ENCODE data around the gene NRCAM.

The NRCAM gene

DNA sequence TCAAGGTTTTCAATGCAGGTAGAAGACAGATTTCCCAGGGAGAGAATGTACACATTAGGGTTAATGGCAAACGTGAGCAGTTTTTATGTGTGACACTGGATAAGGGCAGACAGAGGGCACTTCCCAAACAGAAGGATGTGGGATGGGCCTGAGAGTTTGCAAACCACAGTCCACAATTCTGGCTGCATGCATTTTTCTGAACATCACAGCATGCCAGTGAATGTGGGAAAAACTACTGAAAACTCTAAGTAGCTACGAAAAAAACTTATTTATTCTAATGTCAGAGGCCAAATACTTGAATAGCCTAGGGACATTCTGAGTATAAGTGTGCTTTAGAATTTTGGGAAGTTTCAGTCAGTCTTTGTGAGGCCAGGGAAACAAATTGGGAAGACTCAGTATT lies 145.9 kb downstream of the NRCAM start:
- DNase-seq (ENCODE audit: low read depth in 2 of 2) = no peak

DNA sequence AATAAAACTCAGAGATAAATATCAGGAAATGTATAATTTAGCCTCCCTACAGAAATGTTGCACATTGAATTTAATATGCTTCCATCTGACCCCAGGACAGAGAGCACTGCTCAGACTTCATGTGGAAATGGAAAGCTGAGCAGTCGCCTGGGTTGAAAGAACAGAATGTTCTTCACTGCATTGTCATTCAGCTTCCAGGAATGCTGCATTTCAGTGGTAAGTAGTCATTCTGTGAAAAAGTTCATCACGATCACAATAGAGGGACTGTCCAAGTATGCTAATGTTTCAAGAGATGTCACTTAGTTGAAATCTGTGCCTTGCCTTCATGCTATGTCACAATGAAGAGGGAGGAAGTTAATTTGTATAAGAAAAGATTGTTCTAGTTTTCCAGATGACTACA lies 147.3 kb downstream of the NRCAM start:
- no peak for DNase-seq (ENCODE audit: low read depth in 2 of 2)

DNA sequence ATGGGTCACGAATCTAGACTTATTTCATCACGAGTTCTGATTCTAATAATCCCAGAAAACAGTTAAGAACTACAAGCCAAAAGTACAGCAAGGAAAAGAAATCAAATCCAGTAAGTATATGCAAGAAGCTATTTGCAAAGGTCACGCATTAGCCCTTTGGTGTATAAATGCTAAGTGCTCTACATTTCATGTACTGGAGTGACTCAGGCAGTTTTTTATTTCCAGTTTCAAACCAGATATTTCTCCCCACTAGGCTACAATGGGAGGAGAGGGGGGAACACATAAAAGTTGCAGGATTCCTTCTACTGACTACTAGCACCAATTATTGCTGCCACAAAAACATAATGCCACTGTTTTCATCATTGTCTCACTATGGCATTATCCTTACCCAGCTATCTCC lies 148.0 kb downstream of the NRCAM start:
- no peak for DNase-seq (ENCODE audit: low read depth in 2 of 2)

DNA sequence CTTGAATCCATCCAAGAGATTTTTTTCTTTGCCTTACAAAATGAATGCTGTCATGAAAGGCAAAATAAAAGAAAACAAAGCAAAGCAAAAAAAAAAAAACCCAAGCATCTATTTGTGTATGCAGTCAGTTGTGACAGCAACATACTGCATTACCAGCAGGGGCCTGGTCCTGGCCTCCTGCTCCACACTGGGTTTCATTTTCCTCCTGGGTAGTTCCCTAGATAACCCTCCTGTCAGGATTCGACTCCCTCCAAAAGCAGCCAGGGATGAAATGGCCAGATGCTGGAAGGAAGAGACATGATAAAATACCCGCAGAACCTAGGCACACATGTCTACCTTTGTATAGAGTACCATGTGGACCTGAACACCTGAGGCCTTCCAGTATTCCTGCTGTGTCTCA lies 148.6 kb downstream of the NRCAM start:
- no peak for DNase-seq (ENCODE audit: low read depth in 2 of 2)

DNA sequence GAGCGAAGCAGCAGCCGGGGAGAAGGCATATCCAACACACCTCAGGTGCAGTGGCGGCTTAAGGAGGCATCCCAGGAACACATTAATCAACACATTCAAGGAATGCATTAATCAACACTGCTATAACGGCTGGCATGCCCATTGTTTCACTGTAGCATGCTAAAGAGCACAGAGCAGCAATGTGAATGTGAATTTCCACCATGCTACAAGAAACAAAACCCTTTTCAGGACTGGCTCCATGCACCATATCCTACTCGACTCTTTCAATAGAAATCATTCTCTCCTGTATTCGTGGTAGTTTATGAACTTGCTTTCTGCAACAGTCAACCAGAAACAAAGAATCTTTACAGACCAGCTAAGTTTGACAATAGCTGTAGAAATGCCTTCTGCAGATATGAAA lies 149.0 kb downstream of the NRCAM start:
- DNase-seq (ENCODE audit: low read depth in 2 of 2) = no peak

DNA sequence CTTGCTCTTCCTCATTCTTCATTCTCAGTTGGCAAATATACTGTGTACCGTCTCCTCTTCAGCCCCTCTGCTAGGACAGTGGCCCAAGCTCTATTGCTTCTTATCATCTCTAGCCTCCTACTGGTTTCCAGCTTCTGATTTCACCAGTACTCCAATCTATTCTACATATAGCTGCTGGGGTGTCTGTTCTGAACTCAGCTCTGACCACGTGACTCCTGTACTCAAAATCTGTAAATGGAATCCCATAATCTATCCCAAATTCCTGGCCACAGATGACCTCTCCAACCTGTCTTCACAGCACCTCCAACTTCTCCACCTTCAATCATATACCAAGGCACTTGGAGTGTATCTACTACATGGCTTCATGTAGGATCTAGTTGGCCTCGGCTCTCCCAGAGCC lies 152.9 kb downstream of the NRCAM start:
- no peak for DNase-seq (ENCODE audit: low read depth in 2 of 2)

DNA sequence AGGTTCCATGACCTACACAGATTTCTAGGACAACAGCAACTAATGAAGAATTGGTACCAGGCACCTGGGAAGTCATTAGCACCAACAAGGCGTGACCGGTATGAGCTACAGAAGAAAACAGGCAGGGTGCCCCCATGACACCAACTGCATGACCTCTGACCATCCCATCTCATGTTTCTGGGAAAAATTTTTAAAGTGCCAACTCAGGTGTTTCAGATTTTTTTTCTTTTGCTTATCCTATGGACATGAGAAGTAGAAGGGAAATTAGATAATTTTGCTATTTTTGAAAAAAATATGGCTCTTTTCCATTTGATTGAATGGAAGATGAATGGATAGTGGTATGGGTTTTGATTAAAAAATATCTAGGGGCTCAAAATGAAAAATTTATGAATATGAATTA lies 154.8 kb downstream of the NRCAM start:
- DNase-seq (ENCODE audit: low read depth in 2 of 2) = no peak

DNA sequence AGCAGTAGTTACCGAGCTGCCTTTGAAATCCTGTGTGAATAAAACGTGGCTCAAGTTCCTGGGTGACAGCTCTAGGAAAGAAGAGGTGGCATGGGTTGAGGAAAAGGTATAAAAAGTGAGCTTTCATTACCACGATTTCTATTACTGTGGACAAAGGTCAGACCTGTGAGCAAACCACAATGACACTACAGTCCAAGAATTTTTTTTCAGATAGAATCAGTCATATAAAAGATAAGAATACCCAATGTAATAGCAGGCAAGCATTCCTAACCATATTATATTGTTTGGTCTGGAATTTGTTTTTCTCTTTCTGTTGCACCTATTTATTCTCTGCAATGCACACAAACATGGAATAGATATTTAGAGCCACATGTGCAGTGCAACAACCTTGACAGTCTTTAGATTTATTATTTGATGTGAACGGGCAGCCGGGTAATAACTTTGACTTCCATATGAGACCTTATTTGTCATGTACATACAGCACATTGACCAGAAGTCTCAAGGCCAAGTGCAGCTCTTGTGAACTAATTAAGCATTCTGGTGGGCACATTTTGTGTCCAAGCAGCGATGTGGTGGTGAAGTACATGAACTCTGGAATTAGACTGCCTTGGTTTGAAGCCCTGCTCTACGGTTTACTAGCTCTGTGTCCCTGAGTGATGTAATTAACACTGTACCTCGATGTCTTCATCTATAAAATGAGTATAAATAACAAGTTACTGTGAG lies 156.8 kb downstream of the NRCAM start:
- DNase-seq (ENCODE audit: low read depth in 2 of 2) = no peak

DNA sequence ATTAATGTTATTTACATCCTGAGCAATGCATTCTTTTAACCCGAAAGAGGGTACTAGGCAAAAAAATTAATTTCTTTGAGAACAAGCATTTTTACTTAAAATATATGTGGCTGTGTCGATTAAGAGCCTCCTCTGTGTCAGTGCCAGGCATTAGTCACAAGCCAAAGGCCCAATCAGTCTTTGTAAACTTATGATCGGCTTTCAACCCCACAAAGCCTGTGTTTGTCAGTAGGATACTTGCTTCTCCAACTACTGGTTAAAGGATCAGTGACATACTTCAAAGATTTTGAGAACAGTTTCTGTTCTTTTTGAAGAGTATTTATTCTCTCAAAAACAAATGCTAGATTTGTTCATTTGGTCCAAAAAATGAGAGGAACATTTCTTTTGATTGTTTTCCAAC lies 159.3 kb downstream of the NRCAM start:
- no peak for DNase-seq (ENCODE audit: low read depth in 2 of 2)

DNA sequence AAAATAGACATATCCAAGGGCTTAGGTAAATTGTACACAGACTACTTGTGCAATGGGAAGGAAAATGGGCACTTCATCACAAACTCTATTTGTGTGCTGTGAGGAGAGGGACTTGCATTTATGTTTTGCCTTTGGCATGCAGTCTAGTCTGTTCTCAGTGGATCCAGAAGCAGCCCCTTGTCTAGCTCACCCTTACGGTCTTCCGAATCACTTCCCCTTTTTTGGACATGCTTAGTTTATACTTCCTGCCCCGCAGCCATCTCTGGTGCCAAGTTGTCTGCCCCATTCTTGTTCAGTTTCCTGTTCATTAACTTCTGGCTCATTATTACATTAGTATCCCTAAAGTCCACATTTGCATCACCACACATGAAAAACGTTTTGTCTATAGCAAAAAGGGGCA lies 161.6 kb downstream of the NRCAM start:
- no peak for DNase-seq (ENCODE audit: low read depth in 2 of 2)

DNA sequence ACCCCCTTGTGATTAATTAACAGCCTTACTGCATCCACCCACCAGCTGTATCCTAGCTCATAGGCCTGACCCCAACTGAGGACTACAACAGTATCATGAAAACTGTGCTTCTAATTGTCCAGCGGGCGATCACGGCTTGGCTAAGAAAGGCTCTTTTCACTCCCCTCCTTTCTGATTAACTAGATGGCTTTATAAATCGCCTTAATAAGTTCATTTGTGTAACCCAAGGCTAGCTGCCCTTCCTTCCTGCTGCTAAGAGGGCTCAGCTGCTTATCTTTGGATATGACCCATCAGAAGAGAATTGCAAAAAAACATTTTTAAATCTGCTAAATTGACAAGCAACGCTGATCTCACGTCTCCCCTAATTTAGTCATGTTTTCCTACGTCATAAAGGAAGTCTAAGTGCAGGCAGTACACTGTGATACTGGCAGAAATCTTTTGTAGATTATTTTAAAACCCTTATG lies 163.1 kb downstream of the NRCAM start:
- DNase-seq (ENCODE audit: low read depth in 2 of 2) = no peak

DNA sequence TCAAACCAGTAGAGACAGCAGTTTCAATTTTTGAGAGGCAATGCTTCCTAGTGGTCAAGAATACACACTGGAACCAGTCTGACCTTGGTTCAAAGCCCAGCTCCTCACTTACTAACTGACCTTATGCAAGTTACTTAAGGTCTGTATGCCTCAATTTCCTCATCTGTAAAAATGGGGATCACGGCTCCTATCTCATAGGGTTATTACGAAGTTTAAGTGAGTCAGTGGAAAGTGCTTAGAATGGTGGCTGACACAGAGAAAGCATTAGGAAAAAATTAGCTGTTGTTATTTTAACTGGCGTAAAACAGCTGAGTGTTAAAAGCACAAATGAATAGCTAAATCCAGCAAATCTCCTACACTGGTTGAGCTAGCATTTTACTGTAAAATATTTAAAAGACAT lies 163.7 kb downstream of the NRCAM start:
- DNase-seq (ENCODE audit: low read depth in 2 of 2) = no peak

DNA sequence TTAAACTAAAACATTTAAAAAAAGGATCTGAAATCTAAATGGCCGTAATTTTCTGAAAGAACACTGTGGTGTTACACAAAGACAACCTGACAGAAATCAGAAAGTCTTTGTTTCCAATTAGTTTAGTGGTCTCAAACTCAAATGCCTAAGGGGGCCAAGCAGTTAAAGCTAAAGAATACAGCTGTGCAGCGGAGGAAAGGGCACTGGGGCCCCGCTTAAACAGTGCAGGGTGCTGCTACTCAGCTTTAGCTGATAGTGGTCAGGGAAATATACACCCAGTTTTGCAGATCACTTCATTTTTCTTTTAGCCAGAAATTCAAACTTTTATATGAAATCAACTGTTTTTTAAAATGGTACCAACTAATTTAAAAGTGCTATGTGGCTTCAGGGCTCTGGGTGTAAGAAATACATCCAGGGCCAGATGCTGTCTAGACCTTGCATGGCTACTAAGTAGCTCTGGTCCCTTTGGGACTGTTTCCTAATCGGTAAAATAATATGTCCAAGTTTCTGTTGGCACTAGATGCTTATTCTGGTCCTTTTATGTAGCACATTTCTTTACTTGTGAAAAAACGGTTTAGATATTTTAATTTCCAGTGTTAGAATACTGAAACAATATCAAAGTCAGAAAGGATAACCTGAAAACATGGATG lies 164.3 kb downstream of the NRCAM start:
- DNase-seq (ENCODE audit: low read depth in 2 of 2) = no peak

DNA sequence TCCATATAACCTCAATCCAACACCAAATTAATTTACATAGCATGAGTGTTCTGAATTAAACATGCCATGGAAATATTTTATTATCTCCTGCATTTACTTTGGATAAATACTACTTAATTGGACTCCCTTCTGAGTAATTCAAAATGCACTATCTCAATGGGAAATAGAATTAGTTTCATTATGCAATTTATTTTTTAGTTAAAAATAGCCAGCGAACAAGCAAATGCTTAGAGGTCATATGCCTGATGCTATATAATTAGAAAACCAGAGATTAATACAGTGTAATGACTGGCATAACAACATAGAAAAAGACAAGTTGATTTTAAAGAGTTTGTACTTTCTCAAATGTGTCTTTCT lies 165.1 kb downstream of the NRCAM start:
- no peak for DNase-seq (ENCODE audit: low read depth in 2 of 2)

DNA sequence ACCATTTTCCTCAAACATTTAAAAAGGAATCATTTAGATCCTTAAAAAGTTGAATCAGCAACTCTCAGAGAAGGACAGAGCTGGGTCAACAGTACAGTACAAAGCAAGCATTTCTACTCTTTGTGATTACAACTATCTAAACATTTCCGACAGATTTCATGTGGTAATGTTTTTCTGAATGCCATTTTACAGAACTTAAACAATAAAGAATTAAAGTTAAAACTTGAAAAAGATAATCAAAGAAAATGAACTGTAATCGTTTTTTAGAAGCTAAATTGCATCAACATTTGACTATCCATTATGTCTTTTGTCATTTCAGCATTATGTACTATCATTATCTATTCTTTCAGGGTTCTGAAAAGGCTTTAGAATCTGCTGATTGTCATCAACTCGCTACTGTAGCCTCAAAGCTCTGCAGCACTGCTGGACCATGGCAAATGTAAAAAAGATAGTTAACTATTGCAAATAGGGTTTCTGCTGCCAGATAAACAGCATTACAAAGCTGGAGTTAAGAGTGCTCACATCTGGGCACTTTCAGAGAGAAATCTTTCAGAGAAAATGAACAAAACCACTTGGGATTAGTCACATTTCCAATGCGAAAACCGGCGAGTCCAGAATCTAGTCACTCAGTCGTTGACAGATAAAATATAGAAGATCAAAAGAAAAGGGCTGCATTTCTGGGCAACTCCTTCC lies 165.6 kb downstream of the NRCAM start:
- no peak for DNase-seq (ENCODE audit: low read depth in 2 of 2)

DNA sequence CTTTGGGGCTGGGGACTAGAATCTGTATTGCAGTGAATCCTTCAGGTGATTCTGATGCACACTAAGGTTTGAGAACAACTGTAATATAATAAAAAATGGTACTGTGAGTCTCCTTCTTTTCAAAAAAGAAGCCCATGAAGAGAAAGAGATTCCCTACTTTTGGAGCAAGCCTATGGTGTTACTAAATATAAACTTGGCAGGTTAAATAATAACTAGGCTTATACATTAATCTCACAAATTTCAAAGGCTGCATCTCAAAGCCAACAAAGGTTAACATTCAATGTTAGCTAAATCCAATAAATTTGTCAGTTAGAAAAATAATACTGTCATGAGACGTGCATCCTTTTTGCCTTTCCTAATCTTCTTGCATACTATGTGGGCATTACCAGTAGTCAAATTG lies 166.4 kb downstream of the NRCAM start:
- DNase-seq (ENCODE audit: low read depth in 2 of 2) = no peak

DNA sequence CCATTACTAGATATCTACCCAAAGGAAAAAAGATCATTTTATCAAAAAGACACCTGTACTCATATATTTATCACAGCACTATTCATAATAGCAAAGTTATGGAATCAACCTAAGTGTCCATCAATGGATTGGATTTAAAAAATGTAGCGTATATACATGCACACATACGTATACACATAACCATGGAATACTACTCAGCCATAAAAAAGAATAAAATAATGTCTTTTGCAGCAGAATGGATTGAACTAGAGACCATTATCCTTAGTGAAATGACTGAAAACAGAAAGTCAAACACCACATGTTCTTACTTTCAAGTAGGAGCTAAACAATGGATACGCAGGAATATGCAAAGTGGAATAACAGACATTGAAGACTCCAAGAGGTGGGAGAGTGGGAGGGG lies 168.4 kb downstream of the NRCAM start:
- DNase-seq (ENCODE audit: low read depth in 2 of 2) = no peak

DNA sequence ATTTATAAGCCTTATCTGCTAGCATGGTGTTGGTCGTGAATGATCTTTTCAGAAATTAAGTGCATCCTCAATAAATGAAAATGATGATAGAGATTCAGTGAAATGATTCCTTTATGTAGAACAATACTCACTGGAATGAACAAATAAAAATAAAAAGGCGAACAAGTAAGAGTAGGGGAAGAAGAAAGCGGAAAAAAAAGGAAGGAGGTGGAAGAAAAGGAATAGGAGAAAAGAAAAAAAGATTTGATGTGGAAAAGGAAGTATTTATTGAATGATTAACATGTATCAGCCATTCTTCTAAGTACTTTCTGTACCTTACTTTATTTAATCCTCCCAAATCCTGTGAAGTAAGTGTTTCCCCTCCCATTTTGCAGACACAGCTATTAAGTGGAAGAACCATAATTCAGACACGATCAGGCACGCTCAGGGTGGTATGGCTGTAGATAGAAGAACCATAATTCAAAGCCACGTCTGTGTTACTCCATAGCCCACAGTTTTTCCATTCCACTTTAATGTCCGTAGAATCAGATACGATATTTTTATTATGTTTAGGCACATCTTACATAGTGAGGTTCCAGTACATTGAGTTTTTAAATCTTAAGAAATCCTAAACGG lies 169.8 kb downstream of the NRCAM start:
- DNase-seq (ENCODE audit: low read depth in 2 of 2) = no peak

DNA sequence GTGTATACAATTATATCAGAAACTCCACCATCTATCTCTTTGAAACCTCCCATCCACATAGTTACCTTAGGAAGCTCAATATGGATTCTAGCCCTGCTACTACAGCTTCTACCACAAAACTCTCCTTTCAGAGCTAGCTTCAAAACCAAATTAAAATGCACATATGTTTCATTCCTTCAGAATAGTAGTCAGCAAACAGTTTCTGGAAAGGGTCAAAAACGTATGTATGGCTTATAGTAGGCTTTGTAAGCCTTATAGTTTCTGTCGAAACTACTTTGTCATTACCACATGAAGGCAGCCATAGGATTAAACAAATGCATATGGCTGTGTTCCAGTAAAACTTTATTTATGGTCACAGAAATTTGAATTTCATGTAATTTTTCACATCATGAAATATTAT lies 170.5 kb downstream of the NRCAM start:
- DNase-seq (ENCODE audit: low read depth in 2 of 2) = no peak

DNA sequence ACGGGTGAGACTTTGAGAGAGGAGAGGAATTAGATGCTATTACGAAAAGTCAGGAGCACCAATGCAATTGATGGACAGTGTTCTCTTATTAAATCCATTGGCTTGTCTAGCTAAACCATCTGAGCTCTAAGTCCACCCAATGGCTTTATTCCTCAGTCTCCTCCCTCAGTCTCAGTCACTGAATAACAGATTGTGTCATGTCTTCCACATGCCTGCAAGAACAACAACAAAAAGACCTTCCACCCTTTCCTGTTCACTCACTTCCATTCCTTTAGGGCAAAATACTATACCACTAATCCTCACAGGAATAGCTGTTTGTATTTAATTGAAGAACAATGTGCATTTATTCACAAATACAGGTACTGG lies 171.2 kb downstream of the NRCAM start:
- DNase-seq (ENCODE audit: low read depth in 2 of 2) = no peak

DNA sequence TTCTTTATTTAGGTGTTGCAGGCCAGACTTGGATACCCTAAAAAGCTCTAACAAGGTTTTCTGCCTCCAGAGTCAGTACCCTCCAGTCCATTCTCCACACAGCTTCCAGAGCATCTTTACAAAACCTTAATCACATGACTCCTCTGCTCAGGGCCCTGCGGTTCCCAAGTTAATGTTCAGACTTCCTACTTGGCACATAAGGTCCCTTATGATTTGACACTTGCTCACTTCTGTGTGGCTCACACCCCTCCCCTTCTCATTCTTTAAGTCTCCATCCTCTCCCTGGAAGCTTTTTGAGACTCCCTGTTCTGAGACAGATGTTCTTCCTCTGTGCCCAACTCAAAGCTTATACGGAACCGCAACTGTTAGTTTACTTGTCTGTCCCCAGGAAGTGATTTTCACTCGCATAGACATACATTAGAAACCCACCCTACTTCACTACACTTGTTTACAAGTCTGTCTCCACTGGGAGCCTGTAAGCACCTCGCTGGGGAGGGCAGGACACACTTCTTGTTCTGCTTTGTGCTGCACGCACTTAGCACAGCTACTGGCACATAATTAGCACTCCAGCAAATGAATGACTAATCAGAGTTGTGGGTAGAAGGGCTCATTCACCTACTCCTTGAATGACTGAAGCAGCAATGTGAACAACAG lies 171.8 kb downstream of the NRCAM start:
- DNase-seq (ENCODE audit: low read depth in 2 of 2) = no peak

DNA sequence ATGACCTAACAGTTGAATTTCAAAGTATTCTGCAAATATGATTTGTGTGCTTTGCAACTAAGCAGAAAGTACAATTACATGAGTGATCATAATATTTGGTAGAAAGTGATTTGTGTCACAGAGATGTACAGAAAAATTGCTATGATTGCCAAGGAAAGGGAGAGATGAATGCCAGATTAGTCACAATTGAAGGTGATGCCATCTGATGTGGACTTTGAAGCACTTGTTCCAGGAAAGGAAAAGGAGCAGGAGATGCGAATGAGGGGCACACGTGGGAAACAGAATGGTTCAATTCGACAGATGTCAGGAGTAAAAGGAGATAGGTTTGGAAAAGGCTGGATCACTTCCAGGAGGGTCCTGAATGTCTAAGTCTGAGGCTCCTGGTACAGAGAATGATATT lies 173.0 kb downstream of the NRCAM start:
- no peak for DNase-seq (ENCODE audit: low read depth in 2 of 2)

All from stimulated activated CD4-positive, alpha-beta T cell treated with anti-CD3 and anti-CD28 coated beads, Interleukin-1b, Interleukin-23, amount 100 ng/mL, for 4 hours (primary cell).